ENCODE measurements around the gene ADD3. TPM values are rescaled to one million over a fixed set of nuclear protein-coding genes. Genes with fewer than 3 reads are reported as not detected.

The ADD3 gene
- total RNA-seq, 1 donor from 2014 or later, result 94.6 TPM

- Histone ChIP-seq H3K4me3 (no peak overlapping the region), H3K27ac (no peak overlapping the region), H3K4me1 (peaks cover 18% of the 10 kb centered on the region), H3K36me3 (no peaks in the 10 kb centered on the region), H3K9me3 (no peaks in the 10 kb centered on the region), H3K27me3 (ENCODE audit: low read depth) (peaks cover 5% of the 10 kb centered on the region)
- no peak for TF ChIP-seq CTCF (IDR thresholded peaks at IDR 0.05)
- ATAC-seq, result no peak
- DNase-seq, result no peak
- intact Hi-C loops (cut with DNase I), result no loop called here
Observed at GRCh38 chr10:110144507-110144906, 136.7 kb downstream of the ADD3 start.

- H3K4me1 ChIP-seq, result peaks cover 5% of the 10 kb centered on the region
- DNase-seq, result no peak
- H3K36me3 ChIP-seq, result no peaks in the 10 kb centered on the region
- H3K27ac ChIP-seq, result no peak overlapping the region
- intact Hi-C loops (cut with DNase I), result no loop called here
- no peak overlapping the region for H3K4me3 ChIP-seq
- H3K27me3 ChIP-seq (ENCODE audit: low read depth), result peaks cover 10% of the 10 kb centered on the region
- no peaks in the 10 kb centered on the region for H3K9me3 ChIP-seq
- ATAC-seq, result no peak
- TF ChIP-seq CTCF (IDR thresholded peaks at IDR 0.05), result no peak
Observed at GRCh38 chr10:110147961-110148360, 140.2 kb downstream of the ADD3 start.

GRCh38 chr10:110149259-110149658 is 141.5 kb downstream of the ADD3 start:
- no peak for DNase-seq
- no peak for TF ChIP-seq CTCF (IDR thresholded peaks at IDR 0.05)
- Histone ChIP-seq H3K27me3 (ENCODE audit: low read depth) (peaks cover 10% of the 10 kb centered on the region), H3K9me3 (no peaks in the 10 kb centered on the region), H3K36me3 (no peaks in the 10 kb centered on the region), H3K4me1 (peaks cover 5% of the 10 kb centered on the region), H3K4me3 (no peak overlapping the region), H3K27ac (no peak overlapping the region)
- no peak for ATAC-seq
- intact Hi-C loops (cut with DNase I), result no loop called here

- peaks cover 5% of the 10 kb centered on the region for H3K4me1 ChIP-seq
- no peaks in the 10 kb centered on the region for H3K9me3 ChIP-seq
- DNase-seq (no peak), ATAC-seq (no peak)
- no peak for TF ChIP-seq CTCF (IDR thresholded peaks at IDR 0.05)
- H3K27me3 ChIP-seq (ENCODE audit: low read depth), result peaks cover 13% of the 10 kb centered on the region
- H3K27ac ChIP-seq, result no peak overlapping the region
- intact Hi-C loops (cut with DNase I), result no loop called here
- no peak overlapping the region for H3K4me3 ChIP-seq
- H3K36me3 ChIP-seq, result no peaks in the 10 kb centered on the region
Observed at GRCh38 chr10:110150046-110150445, 142.3 kb downstream of the ADD3 start.

- Histone ChIP-seq H3K4me1 (peaks cover 5% of the 10 kb centered on the region), H3K9me3 (no peaks in the 10 kb centered on the region), H3K27me3 (ENCODE audit: low read depth) (peaks cover 13% of the 10 kb centered on the region), H3K36me3 (no peaks in the 10 kb centered on the region), H3K27ac (no peak overlapping the region), H3K4me3 (no peak overlapping the region)
- no peak for DNase-seq
- no peak for TF ChIP-seq CTCF (IDR thresholded peaks at IDR 0.05)
- intact Hi-C loops (cut with DNase I), result no loop called here
- no peak for ATAC-seq
Observed at GRCh38 chr10:110150981-110151380, 143.2 kb downstream of the ADD3 start.

GRCh38 chr10:110151467-110151866 is 143.7 kb downstream of the ADD3 start:
- Histone ChIP-seq H3K4me3 (no peak overlapping the region), H3K27ac (no peak overlapping the region), H3K36me3 (no peaks in the 10 kb centered on the region), H3K9me3 (no peaks in the 10 kb centered on the region), H3K4me1 (peaks cover 5% of the 10 kb centered on the region), H3K27me3 (ENCODE audit: low read depth) (peaks cover 13% of the 10 kb centered on the region)
- DNase-seq, result peak; percentile 60
- no peak for TF ChIP-seq CTCF (IDR thresholded peaks at IDR 0.05)
- intact Hi-C loops (cut with DNase I), result no loop called here
- peak; percentile 59 to 75 for ATAC-seq

Measured in lower lobe of right lung (tissue), 2 donors.